Measurements from ENCODE around the gene HLX. TPM values are rescaled to one million over a fixed set of nuclear protein-coding genes. Genes with fewer than 3 reads are reported as not detected.

The HLX gene
- polyA plus RNA-seq, 3 donors = 17.1 to 44.0 (median 17.6) TPM

DNA sequence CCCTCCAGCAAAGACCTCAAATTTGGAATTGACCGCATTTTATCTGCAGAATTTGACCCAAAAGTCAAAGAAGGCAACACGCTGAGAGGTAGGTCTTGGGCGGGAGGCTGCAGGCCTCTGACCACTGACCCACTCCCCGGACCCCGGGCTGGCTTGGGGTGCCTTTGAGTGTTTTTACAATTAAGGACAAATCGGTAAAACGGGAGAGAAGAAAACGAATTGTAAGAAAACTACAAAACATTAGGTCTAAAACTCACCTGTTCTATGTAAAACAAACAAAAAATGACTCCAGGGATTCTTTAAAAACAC lies 1.1 kb downstream of the HLX start:
- intact Hi-C loops (cut with micrococcal nuclease) = loop anchor here (5.0 to 10.0 kb wide), 4 partner anchors 74 to 284 kb away; no protein-coding TSS in a partner anchor
- H3K27me3 Mint-ChIP-seq (ENCODE audit: low read depth in 3 of 3) = peaks cover 3 to 12% (median 4%) of the 10 kb centered on the region in 3 donors
- DNase-seq = no peak
- H3K4me3 Mint-ChIP-seq = peak overlapping the region; percentile 99
- 0% methylated on average over 2 of the region's 8 CpGs for WGBS (ENCODE audit: insufficient coverage)
- Histone ChIP-seq H4K20me1 (ENCODE audit: insufficient read depth, low read length) (peaks cover 27% of the 10 kb centered on the region), H3K27ac (ENCODE audit: low read depth in 1 of 2, low read length in 2 of 2) (peak overlapping the region; percentile 84 to 91), H3K27me3 (ENCODE audit: control insufficient read depth in 2 of 2, insufficient read depth in 2 of 2, low read length in 2 of 2) (no peaks in the 10 kb centered on the region), H3K79me2 (ENCODE audit: insufficient read depth, low read length) (peaks cover 56% of the 10 kb centered on the region), H3K4me2 (replicated peaks; ENCODE audit: extremely low read depth, low read length, poor library complexity, severe bottlenecking) (peak overlapping the region; percentile 98), H3K4me3 (replicated peaks in 1 of 3; ENCODE audit: low read depth in 2 of 3, low read length in 3 of 3) (peak overlapping the region; percentile 72 to 92 (median 81)), H3K4me1 (ENCODE audit: control insufficient read depth in 1 of 2, insufficient read depth in 2 of 2, low read length in 2 of 2) (peaks cover 61 to 65% of the 10 kb centered on the region in 2 donors), H3K36me3 (replicated peaks in 1 of 2; ENCODE audit: control insufficient read depth in 1 of 2, insufficient read depth in 2 of 2, low read length in 2 of 2) (peaks cover 21 to 22% of the 10 kb centered on the region in 2 donors), H3K9ac (ENCODE audit: insufficient read depth, low read length, poor library complexity, severe bottlenecking) (peak overlapping the region; percentile 88), H2AFZ (ENCODE audit: insufficient read depth, low read depth, low read length, poor library complexity, severe bottlenecking) (peak overlapping the region; percentile 62), H3K9me3 (replicated peaks in 1 of 2; ENCODE audit: control insufficient read depth in 1 of 2, insufficient read depth in 1 of 2, low read length in 2 of 2) (no peaks in the 10 kb centered on the region)
- H3K4me1 Mint-ChIP-seq = peaks cover 72% of the 10 kb centered on the region
- TF ChIP-seq, protein P1, sequence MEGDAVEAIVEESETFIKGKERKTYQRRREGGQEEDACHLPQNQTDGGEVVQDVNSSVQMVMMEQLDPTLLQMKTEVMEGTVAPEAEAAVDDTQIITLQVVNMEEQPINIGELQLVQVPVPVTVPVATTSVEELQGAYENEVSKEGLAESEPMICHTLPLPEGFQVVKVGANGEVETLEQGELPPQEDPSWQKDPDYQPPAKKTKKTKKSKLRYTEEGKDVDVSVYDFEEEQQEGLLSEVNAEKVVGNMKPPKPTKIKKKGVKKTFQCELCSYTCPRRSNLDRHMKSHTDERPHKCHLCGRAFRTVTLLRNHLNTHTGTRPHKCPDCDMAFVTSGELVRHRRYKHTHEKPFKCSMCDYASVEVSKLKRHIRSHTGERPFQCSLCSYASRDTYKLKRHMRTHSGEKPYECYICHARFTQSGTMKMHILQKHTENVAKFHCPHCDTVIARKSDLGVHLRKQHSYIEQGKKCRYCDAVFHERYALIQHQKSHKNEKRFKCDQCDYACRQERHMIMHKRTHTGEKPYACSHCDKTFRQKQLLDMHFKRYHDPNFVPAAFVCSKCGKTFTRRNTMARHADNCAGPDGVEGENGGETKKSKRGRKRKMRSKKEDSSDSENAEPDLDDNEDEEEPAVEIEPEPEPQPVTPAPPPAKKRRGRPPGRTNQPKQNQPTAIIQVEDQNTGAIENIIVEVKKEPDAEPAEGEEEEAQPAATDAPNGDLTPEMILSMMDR (IDR thresholded peaks at IDR 0.05) = no peak
- H3K27ac Mint-ChIP-seq = peak overlapping the region; percentile 93 to 99 (median 97)
- H3K9me3 Mint-ChIP-seq = peaks cover 0 to 8% (median 3%) of the 10 kb centered on the region in 7 donors
- peaks cover 27 to 38% of the 10 kb centered on the region in 2 donors for H3K36me3 Mint-ChIP-seq

DNA sequence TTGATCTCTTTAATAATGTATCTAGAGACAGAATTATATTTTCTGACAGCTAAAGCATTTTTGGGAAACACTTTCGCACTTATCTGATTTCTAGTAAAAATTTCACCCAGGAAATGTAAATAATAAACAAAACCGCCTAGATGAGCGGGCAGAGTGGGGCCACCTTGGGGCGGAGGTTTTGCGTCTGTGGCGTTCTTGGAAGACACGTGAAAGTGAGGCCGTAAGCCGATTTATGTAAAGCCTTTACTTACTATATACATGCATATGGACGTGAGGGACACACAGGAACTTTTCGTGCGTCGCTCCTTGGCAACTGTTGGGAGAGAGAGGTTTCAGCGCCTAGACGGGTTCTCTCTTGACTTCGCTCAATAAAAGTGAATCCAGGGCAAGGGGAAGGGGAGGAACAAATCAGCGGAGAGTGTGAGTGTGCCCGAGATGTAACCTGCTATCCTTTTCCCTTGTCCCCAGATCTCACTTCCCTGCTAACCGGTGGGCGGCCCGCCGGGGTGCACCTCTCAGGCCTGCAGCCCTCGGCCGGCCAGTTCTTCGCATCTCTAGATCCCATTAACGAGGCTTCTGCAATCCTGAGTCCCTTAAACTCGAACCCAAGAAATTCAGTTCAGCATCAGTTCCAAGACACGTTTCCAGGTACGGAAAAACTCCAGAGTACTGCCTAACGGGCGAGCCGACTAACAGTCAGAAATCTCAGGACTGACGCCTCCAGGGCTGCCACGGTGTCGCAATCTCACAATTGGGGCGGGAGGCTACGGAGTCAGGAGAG lies 1.7 kb downstream of the HLX start:
- 0% methylated on average over 22 of the region's 37 CpGs for WGBS (ENCODE audit: insufficient coverage)
- intact Hi-C loops (cut with micrococcal nuclease) = loop anchor here (5.0 to 10.0 kb wide), 4 partner anchors 74 to 284 kb away; no protein-coding TSS in a partner anchor
- Histone ChIP-seq H3K79me2 (ENCODE audit: insufficient read depth, low read length) (peaks cover 56% of the 10 kb centered on the region), H3K4me1 (ENCODE audit: control insufficient read depth in 1 of 2, insufficient read depth in 2 of 2, low read length in 2 of 2) (peaks cover 59 to 63% of the 10 kb centered on the region in 2 donors), H4K20me1 (ENCODE audit: insufficient read depth, low read length) (peaks cover 33% of the 10 kb centered on the region), H2AFZ (ENCODE audit: insufficient read depth, low read depth, low read length, poor library complexity, severe bottlenecking) (peak overlapping the region; percentile 70), H3K36me3 (replicated peaks in 1 of 2; ENCODE audit: control insufficient read depth in 1 of 2, insufficient read depth in 2 of 2, low read length in 2 of 2) (peaks cover 27 to 28% of the 10 kb centered on the region in 2 donors), H3K27me3 (ENCODE audit: control insufficient read depth in 2 of 2, insufficient read depth in 2 of 2, low read length in 2 of 2) (peaks cover 0 to 3% of the 10 kb centered on the region in 2 donors), H3K9ac (ENCODE audit: insufficient read depth, low read length, poor library complexity, severe bottlenecking) (peak overlapping the region; percentile 88), H3K4me3 (replicated peaks in 1 of 3; ENCODE audit: low read depth in 2 of 3, low read length in 3 of 3) (peak overlapping the region; percentile 72 to 92 (median 81)), H3K27ac (ENCODE audit: low read depth in 1 of 2, low read length in 2 of 2) (peak overlapping the region; percentile 84 to 91), H3K4me2 (replicated peaks; ENCODE audit: extremely low read depth, low read length, poor library complexity, severe bottlenecking) (peak overlapping the region; percentile 98), H3K9me3 (replicated peaks in 1 of 2; ENCODE audit: control insufficient read depth in 1 of 2, insufficient read depth in 1 of 2, low read length in 2 of 2) (no peaks in the 10 kb centered on the region)
- TF ChIP-seq, protein P1 (IDR thresholded peaks at IDR 0.05) = no peak
- peaks cover 4 to 16% (median 6%) of the 10 kb centered on the region in 3 donors for H3K27me3 Mint-ChIP-seq (ENCODE audit: low read depth in 3 of 3)
- peak overlapping the region; percentile 99 for H3K4me3 Mint-ChIP-seq
- peak; percentile 84 to 90 (median 88) for DNase-seq
- H3K27ac Mint-ChIP-seq = peak overlapping the region; percentile 93 to 99 (median 97)
- H3K9me3 Mint-ChIP-seq = peaks cover 0 to 12% (median 3%) of the 10 kb centered on the region in 7 donors
- H3K4me1 Mint-ChIP-seq = peaks cover 74% of the 10 kb centered on the region
- peaks cover 33 to 44% of the 10 kb centered on the region in 2 donors for H3K36me3 Mint-ChIP-seq

All from CD14-positive monocyte (primary cell).